ENCODE data around the gene MORC2. TPM values are rescaled to one million over a fixed set of nuclear protein-coding genes. Genes with fewer than 3 reads are reported as not detected.

MORC2 gene
- polyA plus RNA-seq, 1 donor (not counting 4 experiments of a cell fraction or from before 2014, with no cell fraction given): 14.1 TPM

- Histone ChIP-seq H3K27ac (ENCODE audit: control insufficient read depth, insufficient read depth, low read length) (peak overlapping the region; percentile 65), H3K4me3 (ENCODE audit: control insufficient read depth in 2 of 3, extremely low read depth in 1 of 3, insufficient read depth in 2 of 3, low read depth in 1 of 3, low read length in 3 of 3) (no peak overlapping the region), H4K20me1 (ENCODE audit: control insufficient read depth, extremely low read depth, insufficient read depth, low read length) (no peaks in the 10 kb centered on the region), H3K27me3 (ENCODE audit: control insufficient read depth, extremely low read depth, insufficient read depth, low read length) (no peaks in the 10 kb centered on the region), H3K9me3 (ENCODE audit: control insufficient read depth, low read depth, low read length) (no peaks in the 10 kb centered on the region), H3K9me1 (ENCODE audit: control insufficient read depth, extremely low read depth, insufficient read depth, low read length) (no peaks in the 10 kb centered on the region), H2AFZ (ENCODE audit: control insufficient read depth, low read length) (no peak overlapping the region), H3K4me2 (ENCODE audit: control insufficient read depth, extremely low read depth, insufficient read depth, low read depth, low read length) (no peak overlapping the region), H3K36me3 (ENCODE audit: control insufficient read depth in 2 of 2, extremely low read depth in 1 of 2, insufficient read depth in 2 of 2, low read length in 2 of 2) (peaks cover 29 to 36% of the 10 kb centered on the region in 2 experiments), H3K79me2 (ENCODE audit: control insufficient read depth, insufficient read depth, low read length) (no peaks in the 10 kb centered on the region), H3K4me1 (ENCODE audit: control insufficient read depth, extremely low read depth, insufficient read depth, low read length) (peaks cover 38% of the 10 kb centered on the region), H3K9ac (ENCODE audit: control insufficient read depth, extremely low read depth, insufficient read depth, low read length) (no peak overlapping the region)
- FAIRE-seq (no peak), DNase-seq (ENCODE audit: low read depth, low spot score) (no peak)
- dilution Hi-C loops (cut with MboI; ENCODE audit: extremely low pct_ligation_motif_present, low sequenced_read_pairs): no loop called here
- TF ChIP-seq EZH2 (IDR thresholded peaks at IDR 0.05; ENCODE audit: low read length): no peak
- TF ChIP-seq, protein P1, sequence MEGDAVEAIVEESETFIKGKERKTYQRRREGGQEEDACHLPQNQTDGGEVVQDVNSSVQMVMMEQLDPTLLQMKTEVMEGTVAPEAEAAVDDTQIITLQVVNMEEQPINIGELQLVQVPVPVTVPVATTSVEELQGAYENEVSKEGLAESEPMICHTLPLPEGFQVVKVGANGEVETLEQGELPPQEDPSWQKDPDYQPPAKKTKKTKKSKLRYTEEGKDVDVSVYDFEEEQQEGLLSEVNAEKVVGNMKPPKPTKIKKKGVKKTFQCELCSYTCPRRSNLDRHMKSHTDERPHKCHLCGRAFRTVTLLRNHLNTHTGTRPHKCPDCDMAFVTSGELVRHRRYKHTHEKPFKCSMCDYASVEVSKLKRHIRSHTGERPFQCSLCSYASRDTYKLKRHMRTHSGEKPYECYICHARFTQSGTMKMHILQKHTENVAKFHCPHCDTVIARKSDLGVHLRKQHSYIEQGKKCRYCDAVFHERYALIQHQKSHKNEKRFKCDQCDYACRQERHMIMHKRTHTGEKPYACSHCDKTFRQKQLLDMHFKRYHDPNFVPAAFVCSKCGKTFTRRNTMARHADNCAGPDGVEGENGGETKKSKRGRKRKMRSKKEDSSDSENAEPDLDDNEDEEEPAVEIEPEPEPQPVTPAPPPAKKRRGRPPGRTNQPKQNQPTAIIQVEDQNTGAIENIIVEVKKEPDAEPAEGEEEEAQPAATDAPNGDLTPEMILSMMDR (optimal IDR thresholded peaks at IDR 0.05 in 1 of 3, IDR thresholded peaks at IDR 0.05 in 1 of 3, conservative IDR thresholded peaks at IDR 0.05 in 1 of 3; ENCODE audit: extremely low read depth in 1 of 3, insufficient read depth in 2 of 3, low read length in 3 of 3): no peak
Measured at GRCh38 chr22:30944986-30945385, 23.6 kb downstream of the MORC2 start.

DNA sequence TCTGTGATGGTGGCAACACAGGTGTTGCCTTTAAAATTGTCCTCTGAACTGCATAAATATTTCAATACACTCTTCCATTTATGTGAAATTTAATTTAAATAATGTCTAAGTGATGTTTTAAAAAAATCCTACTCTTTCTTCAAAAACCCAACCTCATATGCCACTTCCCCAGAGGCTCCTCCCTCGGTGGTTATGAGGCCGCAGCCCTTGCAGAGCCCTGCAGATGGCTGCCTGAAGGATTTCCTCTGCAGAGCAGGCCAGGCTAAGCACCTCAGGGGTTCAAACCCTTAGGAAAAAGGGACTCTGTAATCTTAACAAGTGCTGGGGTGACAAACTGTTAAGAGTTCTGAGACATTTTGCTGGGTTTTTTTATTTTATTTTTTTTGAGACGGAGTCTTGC lies 25.2 kb downstream of the MORC2 start:
- H3K9ac ChIP-seq (ENCODE audit: control insufficient read depth, extremely low read depth, insufficient read depth, low read length): no peak overlapping the region
- H3K79me2 ChIP-seq (ENCODE audit: control insufficient read depth, insufficient read depth, low read length): no peaks in the 10 kb centered on the region
- no peak for TF ChIP-seq EZH2 (IDR thresholded peaks at IDR 0.05; ENCODE audit: low read length)
- TF ChIP-seq, protein P1 (optimal IDR thresholded peaks at IDR 0.05 in 1 of 3, IDR thresholded peaks at IDR 0.05 in 1 of 3, conservative IDR thresholded peaks at IDR 0.05 in 1 of 3; ENCODE audit: extremely low read depth in 1 of 3, insufficient read depth in 2 of 3, low read length in 3 of 3): no peak
- H4K20me1 ChIP-seq (ENCODE audit: control insufficient read depth, extremely low read depth, insufficient read depth, low read length): no peaks in the 10 kb centered on the region
- peaks cover 35% of the 10 kb centered on the region for H3K4me1 ChIP-seq (ENCODE audit: control insufficient read depth, extremely low read depth, insufficient read depth, low read length)
- no peak overlapping the region for H2AFZ ChIP-seq (ENCODE audit: control insufficient read depth, low read length)
- DNase-seq (ENCODE audit: low read depth, low spot score) (no peak), FAIRE-seq (no peak)
- H3K36me3 ChIP-seq (ENCODE audit: control insufficient read depth in 2 of 2, extremely low read depth in 1 of 2, insufficient read depth in 2 of 2, low read length in 2 of 2): peaks cover 33 to 47% of the 10 kb centered on the region in 2 experiments
- H3K4me2 ChIP-seq (ENCODE audit: control insufficient read depth, extremely low read depth, insufficient read depth, low read depth, low read length): no peak overlapping the region
- H3K9me3 ChIP-seq (ENCODE audit: control insufficient read depth, low read depth, low read length): no peaks in the 10 kb centered on the region
- H3K4me3 ChIP-seq (ENCODE audit: control insufficient read depth in 2 of 3, extremely low read depth in 1 of 3, insufficient read depth in 2 of 3, low read depth in 1 of 3, low read length in 3 of 3): no peak overlapping the region
- H3K27me3 ChIP-seq (ENCODE audit: control insufficient read depth, extremely low read depth, insufficient read depth, low read length): no peaks in the 10 kb centered on the region
- H3K9me1 ChIP-seq (ENCODE audit: control insufficient read depth, extremely low read depth, insufficient read depth, low read length): no peaks in the 10 kb centered on the region
- no peak overlapping the region for H3K27ac ChIP-seq (ENCODE audit: control insufficient read depth, insufficient read depth, low read length)
- dilution Hi-C loops (cut with MboI; ENCODE audit: extremely low pct_ligation_motif_present, low sequenced_read_pairs): no loop called here
